Measurements from ENCODE around the gene MORC4.

The MORC4 gene

GRCh38 chrX:106952538-106952937 lies 47.5 kb downstream of the MORC4 start:
- no peak for DNase-seq (ENCODE audit: low spot score)

DNA sequence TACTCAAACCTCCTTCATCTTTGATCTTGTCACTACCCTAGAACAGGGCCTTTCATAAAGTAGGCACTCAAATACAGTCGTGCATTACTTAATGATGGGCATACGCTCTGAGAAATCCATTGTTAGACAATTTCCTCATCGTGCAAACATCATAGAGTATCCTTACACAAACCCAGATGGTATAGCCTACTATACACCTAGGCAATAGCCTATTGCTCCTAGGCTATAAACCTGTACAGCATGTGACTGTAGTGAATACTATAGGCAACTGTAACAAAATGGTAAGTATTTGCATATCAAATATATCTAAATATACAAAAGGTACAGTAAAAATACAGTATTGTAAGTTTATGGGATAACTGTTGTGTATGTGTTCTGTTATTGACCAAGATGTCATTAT lies 47.9 kb downstream of the MORC4 start:
- no peak for DNase-seq (ENCODE audit: low spot score)

DNA sequence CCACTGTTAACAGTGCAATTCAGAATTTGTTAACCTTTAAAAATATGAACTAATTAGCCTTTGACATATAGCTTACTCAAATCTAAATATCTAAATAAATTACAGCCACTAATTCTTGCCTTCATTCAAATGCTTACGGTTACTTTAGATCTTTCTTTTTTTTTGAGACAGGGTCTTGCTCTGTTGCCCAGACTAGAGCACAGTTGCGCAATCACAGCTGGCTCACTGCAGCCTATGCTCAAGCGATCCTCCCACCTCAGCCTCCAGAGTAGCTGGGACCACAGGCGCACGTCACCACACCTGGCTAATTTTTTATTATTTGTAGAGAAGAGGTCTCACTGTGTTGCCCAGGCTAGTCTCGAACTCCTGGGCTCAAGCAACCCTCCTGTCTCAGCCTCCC lies 48.8 kb downstream of the MORC4 start:
- DNase-seq (ENCODE audit: low spot score), result no peak

DNA sequence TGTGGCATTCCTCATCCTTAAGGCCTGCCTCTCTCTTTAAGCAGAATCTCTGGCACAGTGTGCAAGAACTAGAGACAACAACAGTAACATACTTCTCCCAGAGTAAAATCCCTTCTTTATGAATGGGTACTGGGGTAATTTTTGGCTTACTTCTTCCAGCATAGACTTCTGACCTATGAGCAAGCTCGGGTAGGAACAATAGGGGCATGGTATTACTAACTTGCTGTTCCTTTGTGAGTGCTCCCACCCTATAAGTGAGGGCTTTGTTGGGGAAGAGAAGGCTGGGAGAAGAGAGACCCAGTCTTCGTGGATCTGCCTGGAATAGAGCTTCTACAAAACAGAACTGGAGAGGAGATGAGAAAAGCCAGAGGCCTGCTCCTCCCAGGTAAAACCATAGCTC lies 49.6 kb downstream of the MORC4 start:
- no peak for DNase-seq (ENCODE audit: low spot score)

GRCh38 chrX:106949366-106949765 lies 50.6 kb downstream of the MORC4 start:
- no peak for DNase-seq (ENCODE audit: low spot score)

DNA sequence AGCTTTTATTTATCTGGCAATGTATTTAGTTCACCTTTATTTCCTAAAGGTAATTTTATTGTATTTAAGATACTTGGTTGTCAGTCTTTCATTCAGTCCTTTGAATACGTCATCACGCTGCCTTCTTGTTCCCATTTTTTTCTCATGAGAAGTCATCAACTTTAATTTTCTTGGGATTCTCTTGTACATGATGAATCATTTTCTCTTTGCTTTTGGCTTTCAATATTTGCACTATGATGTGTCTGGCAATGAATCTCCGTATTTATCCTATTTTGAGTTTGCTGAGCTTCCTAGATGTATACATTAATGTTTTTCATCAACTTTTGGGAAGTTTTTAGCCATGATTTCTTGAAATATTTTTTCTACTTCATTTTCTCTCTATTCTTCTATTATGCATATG lies 51.4 kb downstream of the MORC4 start:
- DNase-seq (ENCODE audit: low spot score), result no peak

- DNase-seq (ENCODE audit: low spot score), result no peak
These were observed 53.5 kb downstream of the MORC4 start for GRCh38 chrX:106946464-106946863.

GRCh38 chrX:106940068-106940467 lies 59.9 kb downstream of the MORC4 start:
- no peak for DNase-seq (ENCODE audit: low spot score)

- DNase-seq (ENCODE audit: low spot score), result no peak
These were observed 60.4 kb downstream of the MORC4 start for GRCh38 chrX:106939566-106939965.

DNA sequence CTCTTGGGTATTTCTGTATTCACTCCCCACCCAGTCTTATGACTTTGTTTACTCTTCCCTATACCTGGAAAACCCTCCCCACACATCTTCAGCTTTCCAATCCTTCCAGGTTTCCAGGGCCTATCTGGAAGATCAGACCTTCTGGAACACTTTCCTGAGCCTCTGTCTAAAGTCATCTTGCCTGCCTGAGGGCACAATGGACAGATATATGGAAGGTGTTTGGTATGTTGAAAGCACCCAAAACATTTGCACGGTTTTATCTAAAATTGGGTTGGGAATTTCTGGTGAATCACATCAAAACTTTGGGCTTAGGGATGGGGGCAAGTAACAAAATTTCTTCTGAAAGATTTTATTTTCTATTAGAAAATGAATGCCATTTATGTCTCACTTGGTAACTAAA lies 63.8 kb downstream of the MORC4 start:
- DNase-seq (ENCODE audit: low spot score), result no peak

- no peak for DNase-seq (ENCODE audit: low spot score)
These were observed 64.8 kb downstream of the MORC4 start for GRCh38 chrX:106935175-106935574.

- DNase-seq (ENCODE audit: low spot score), result peak; percentile 60
These were observed 66.5 kb downstream of the MORC4 start for GRCh38 chrX:106933538-106933961.

GRCh38 chrX:106932960-106933537 lies 67.0 kb downstream of the MORC4 start:
- no peak for DNase-seq (ENCODE audit: low spot score)

GRCh38 chrX:106932492-106932923 lies 67.5 kb downstream of the MORC4 start:
- peak; percentile 32 for DNase-seq (ENCODE audit: low spot score)

GRCh38 chrX:106931831-106932491 lies 68.1 kb downstream of the MORC4 start:
- DNase-seq (ENCODE audit: low spot score), result no peak

DNA sequence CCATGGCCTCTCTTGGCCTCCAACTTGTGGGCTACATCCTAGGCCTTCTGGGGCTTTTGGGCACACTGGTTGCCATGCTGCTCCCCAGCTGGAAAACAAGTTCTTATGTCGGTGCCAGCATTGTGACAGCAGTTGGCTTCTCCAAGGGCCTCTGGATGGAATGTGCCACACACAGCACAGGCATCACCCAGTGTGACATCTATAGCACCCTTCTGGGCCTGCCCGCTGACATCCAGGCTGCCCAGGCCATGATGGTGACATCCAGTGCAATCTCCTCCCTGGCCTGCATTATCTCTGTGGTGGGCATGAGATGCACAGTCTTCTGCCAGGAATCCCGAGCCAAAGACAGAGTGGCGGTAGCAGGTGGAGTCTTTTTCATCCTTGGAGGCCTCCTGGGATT lies 71.8 kb downstream of the MORC4 start:
- no peak for DNase-seq (ENCODE audit: low spot score)

GRCh38 chrX:106927700-106928099 lies 72.3 kb downstream of the MORC4 start:
- peak; percentile 67 for DNase-seq (ENCODE audit: low spot score)

DNA sequence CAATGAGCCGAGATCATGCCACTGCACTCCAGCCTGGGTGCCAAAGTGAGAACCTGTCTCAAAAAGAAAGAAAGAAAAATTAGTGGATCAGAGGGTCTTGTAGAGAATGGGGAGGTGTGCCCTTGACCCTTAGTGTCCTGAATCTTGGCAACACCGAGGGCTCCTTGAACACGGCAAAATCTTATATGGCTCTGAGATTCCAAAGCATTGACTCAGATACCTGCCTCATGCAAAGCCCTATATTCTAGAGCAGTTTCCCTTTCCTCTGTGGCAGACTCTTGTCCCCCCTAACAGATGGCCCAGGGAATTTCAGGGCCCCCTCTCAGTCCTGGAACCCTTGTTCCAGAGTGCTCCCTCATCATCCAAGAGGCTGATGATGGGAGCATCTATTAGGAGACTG lies 73.0 kb downstream of the MORC4 start:
- peak; percentile 39 for DNase-seq (ENCODE audit: low spot score)

GRCh38 chrX:106921637-106922036 lies 78.4 kb downstream of the MORC4 start:
- no peak for DNase-seq (ENCODE audit: low spot score)

DNA sequence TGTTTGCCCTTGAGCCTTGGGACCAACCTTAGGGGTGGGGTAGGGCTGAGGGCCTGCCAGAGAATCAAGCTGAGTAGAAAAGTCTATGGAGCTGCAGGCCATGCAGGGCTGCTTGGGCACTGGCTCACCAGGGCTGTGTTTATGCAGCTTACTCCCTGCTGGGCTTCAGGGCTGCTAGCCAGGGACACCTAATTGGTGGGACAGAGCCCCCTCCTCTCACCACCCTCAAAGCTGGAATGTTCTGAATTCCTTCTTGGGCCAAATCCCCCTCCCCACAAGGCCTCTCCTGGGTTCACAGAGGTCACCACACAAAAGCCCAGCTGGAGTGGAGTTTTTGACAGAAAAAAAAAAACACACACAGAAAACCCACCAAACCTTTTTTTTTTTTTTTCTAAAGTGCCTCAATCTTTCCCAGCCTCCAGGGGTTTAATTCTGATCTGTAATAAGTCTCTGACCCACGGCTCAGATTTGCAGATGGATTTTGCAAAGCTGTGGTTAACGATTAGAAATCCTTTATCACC lies 80.0 kb downstream of the MORC4 start, which contains the start of gene CLDN2:
CLDN2 (plus strand) TSS at position 471 of the 521 bp plus-strand sequence. CDS start 7,827 bp downstream, outside the sequence.
- no peak for DNase-seq (ENCODE audit: low spot score)

DNA sequence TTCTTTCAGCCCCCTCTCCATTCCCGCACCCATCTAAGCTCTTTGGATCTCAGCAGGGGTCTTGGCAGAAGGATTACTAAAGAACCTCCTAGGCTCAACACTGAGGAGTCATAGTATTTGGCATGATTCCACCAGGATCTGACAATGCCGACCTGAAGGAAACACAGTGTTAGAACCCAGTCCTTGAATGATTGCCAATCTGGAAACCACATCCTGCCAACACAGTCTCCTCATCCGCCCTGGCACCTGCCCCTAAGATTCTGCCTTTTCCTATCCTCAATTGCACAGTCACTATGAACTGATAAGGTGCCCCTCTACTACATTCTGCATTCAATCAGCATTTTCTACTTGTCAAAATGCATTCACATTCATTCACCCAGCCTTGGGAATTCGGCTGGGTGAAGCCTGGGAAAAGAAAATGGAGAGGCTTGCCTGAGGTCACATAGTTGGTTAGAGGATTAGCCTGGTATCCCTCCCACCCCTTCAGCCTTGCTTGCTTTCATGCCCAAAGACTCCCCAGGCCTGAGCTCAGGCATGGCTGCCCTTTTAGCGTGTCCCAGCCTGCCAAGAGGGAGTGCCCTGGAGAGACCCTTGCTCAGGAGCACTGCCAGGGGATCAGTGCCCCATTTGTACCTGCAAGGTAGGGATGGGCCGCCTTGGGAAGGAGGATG lies 82.0 kb downstream of the MORC4 start:
- DNase-seq (ENCODE audit: low spot score), result peak; percentile 89

DNA sequence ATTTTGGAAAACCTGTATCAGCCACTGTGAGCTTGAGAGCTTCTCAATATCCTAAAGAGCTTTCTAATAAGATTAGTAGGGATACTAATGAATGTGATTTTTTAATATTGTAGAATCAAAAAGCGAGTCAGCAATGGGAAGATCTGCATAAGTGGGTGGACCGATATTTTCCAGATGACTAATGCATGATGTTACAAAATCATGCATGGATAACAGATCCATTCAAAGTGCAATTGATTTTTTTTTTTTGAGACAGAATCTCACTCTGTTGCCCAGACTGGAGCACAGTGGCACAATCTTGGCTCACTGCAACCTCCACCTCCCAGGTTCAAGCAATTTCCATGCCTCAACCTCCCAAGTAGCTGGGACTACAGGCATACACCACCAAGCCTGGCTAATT lies 87.1 kb downstream of the MORC4 start:
- no peak for DNase-seq (ENCODE audit: low spot score)

DNA sequence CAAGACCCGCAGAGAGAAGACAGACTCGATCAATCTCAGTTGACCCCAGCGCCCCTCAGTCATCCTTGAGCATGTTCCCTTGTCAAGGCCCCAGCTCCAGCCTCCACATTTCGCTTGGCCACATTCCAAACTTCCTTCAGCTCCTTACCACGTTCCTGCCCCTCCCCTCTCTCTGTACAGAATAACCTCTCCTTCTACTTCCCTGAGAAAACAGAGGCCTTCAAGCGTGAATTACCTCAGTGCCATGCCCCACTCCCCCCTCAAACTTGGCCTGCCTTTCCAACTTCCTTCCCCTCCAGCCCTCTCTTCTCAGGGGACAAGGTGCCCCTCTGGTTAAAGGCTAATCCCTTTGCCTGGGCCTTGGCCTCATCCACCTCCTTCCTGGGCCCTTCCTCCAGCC lies 93.7 kb downstream of the MORC4 start:
- peak; percentile 60 for DNase-seq (ENCODE audit: low spot score)

Measured in LoVo (cell line).